ENCODE data around the gene CCL24. TPM values are rescaled to one million over a fixed set of nuclear protein-coding genes. Genes with fewer than 3 reads are reported as not detected.
A peak's percentile ranks its signal among the peaks of the same experiment; 100 is the strongest.
"Not testable (repeated sequence)": the region's sequence is repeated elsewhere in the genome, so short reads cannot be mapped to it uniquely, and the experiment has no call there.

CCL24 gene
- total RNA-seq, 2 donors from 2014 or later: 0.46 TPM; not detected in 1

DNA sequence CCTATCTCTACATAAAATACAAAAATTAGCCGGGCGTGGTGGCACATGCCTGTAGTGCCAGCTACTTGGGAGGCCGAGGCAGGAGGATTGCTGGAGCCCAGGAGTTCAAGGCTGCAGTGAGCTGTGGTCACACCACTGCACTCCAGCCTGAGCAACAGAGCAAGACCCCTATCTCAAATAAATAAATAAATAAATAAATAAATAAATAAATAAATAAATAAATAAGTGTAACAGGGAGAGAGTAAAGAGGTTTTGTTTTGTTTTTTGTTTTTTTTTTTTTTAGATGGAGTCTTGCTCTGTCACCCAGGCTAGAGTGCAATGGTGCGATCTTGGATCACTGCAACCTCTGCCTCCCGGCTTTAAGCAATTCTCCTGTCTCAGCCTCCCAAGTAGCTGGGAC, 21.0 kb downstream of the CCL24 start:
- H3K27ac Mint-ChIP-seq: not testable (repeated sequence)

GRCh38 chr7:75789361-75789924, 24.2 kb downstream of the CCL24 start:
- ATAC-seq (replicated peaks in 1 of 2) (no peak), DNase-seq (no peak)
- Mint-ChIP-seq H3K27ac (no peak overlapping the region), H3K4me3 (no peak overlapping the region), H3K36me3 (ENCODE audit: insufficient read depth in 2 of 2) (no peaks in the 10 kb centered on the region), H3K4me1 (ENCODE audit: low read depth) (no peaks in the 10 kb centered on the region), H3K9me3 (no peaks in the 10 kb centered on the region), H3K27me3 (ENCODE audit: low read depth) (no peaks in the 10 kb centered on the region)

More for the DNA sequence above, 21.0 kb downstream of the CCL24 start:
- not testable (repeated sequence) for H3K36me3 Mint-ChIP-seq (ENCODE audit: insufficient read depth in 2 of 2); H3K9me3 Mint-ChIP-seq; DNase-seq; H3K4me3 Mint-ChIP-seq; ATAC-seq (replicated peaks in 1 of 2); H3K4me1 Mint-ChIP-seq (ENCODE audit: low read depth)
- H3K27me3 Mint-ChIP-seq (ENCODE audit: low read depth): peaks cover 12% of the 10 kb centered on the region

DNA sequence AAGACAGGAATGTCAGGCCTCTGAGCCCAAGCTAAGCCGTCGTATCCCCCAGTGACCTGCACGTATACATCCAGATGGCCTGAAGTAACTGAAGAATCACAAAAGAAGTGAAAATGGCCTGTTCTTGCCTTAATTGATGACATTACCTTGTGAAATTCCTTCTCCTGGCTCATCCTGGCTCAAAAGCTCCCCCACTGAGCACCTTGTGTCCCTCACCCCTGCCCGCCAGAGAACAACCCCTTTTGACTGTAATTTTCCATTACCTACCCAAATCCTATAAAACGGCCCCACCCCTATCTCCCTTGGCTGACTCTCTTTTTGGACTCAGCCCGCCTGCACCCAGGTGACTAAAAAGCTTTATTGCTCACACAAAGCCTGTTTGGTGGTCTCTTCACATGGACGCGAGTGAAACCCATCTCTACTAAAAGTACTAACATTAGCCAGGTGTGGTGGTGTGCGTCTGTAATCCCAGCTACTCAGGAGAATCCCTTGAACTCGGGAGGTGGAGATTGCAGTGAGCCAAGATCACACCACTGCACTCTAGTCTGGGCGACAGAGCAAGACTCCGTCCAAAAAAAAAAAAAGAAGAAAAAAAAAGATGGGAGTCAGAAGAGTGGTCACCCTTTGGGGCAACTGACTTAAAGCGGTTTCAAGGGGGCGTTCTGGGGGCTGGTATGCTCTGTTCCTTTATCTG, 25.3 kb downstream of the CCL24 start:
- not testable (repeated sequence) for H3K36me3 Mint-ChIP-seq (ENCODE audit: insufficient read depth in 2 of 2); DNase-seq; H3K4me3 Mint-ChIP-seq; ATAC-seq (replicated peaks in 1 of 2); H3K27me3 Mint-ChIP-seq (ENCODE audit: low read depth); H3K27ac Mint-ChIP-seq; H3K4me1 Mint-ChIP-seq (ENCODE audit: low read depth); H3K9me3 Mint-ChIP-seq

DNA sequence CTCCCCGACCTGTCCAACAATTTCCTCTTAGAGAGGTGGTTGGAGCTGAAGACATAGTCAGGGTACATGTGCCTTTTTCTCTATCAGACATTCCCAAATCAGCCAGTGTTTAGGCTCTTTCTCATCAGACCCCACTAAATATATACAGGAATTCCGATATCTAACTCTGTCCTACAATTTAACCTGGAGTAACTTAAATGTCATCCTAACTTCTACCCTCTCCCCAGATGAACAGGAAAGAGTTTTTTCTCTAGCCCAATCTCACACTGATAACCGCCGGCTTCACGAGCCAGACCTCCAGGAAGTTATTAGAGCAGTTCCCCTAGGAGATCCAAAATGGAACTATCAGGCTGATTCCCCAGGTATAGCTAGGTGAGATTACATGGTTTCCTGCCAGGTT, 30.5 kb downstream of the CCL24 start:
- not testable (repeated sequence) for H3K9me3 Mint-ChIP-seq; DNase-seq; H3K36me3 Mint-ChIP-seq (ENCODE audit: insufficient read depth in 2 of 2); ATAC-seq (replicated peaks in 1 of 2); H3K27ac Mint-ChIP-seq; H3K4me3 Mint-ChIP-seq
- Mint-ChIP-seq H3K27me3 (ENCODE audit: low read depth) (peaks cover 45% of the 10 kb centered on the region), H3K4me1 (ENCODE audit: low read depth) (peaks cover 16% of the 10 kb centered on the region)

GRCh38 chr7:75780647-75781273, 32.8 kb downstream of the CCL24 start:
- ATAC-seq (replicated peaks in 1 of 2); H3K36me3 Mint-ChIP-seq (ENCODE audit: insufficient read depth in 2 of 2); H3K4me3 Mint-ChIP-seq; H3K9me3 Mint-ChIP-seq; DNase-seq; H3K27ac Mint-ChIP-seq: not testable (repeated sequence)
- Mint-ChIP-seq H3K27me3 (ENCODE audit: low read depth) (peaks cover 45% of the 10 kb centered on the region), H3K4me1 (ENCODE audit: low read depth) (peaks cover 39% of the 10 kb centered on the region)

- not testable (repeated sequence) for ATAC-seq (replicated peaks in 1 of 2); H3K36me3 Mint-ChIP-seq (ENCODE audit: insufficient read depth in 2 of 2); H3K9me3 Mint-ChIP-seq; H3K4me3 Mint-ChIP-seq; DNase-seq; H3K27ac Mint-ChIP-seq
- peaks cover 49% of the 10 kb centered on the region for H3K4me1 Mint-ChIP-seq (ENCODE audit: low read depth)
- H3K27me3 Mint-ChIP-seq (ENCODE audit: low read depth): peaks cover 45% of the 10 kb centered on the region
These were observed 34.1 kb downstream of the CCL24 start for GRCh38 chr7:75779516-75779915.

GRCh38 chr7:75779035-75779434, 34.6 kb downstream of the CCL24 start:
- H3K9me3 Mint-ChIP-seq; H3K4me3 Mint-ChIP-seq; H3K36me3 Mint-ChIP-seq (ENCODE audit: insufficient read depth in 2 of 2); DNase-seq; ATAC-seq (replicated peaks in 1 of 2); H3K27ac Mint-ChIP-seq: not testable (repeated sequence)
- peaks cover 45% of the 10 kb centered on the region for H3K27me3 Mint-ChIP-seq (ENCODE audit: low read depth)
- peaks cover 49% of the 10 kb centered on the region for H3K4me1 Mint-ChIP-seq (ENCODE audit: low read depth)

- DNase-seq (peak; percentile 56 to 65), ATAC-seq (replicated peaks in 1 of 2) (peak; percentile 96 to 98)
- H3K4me1 Mint-ChIP-seq (ENCODE audit: low read depth): peaks cover 61% of the 10 kb centered on the region
- no peaks in the 10 kb centered on the region for H3K36me3 Mint-ChIP-seq (ENCODE audit: insufficient read depth in 2 of 2)
- peaks cover 0 to 3% of the 10 kb centered on the region in 2 donors for H3K9me3 Mint-ChIP-seq
- peak overlapping the region; percentile 11 to 21 for H3K4me3 Mint-ChIP-seq
- H3K27ac Mint-ChIP-seq: peak overlapping the region; percentile 81
- H3K27me3 Mint-ChIP-seq (ENCODE audit: low read depth): peaks cover 25% of the 10 kb centered on the region
These were observed 37.2 kb downstream of the CCL24 start for GRCh38 chr7:75776295-75776971.

DNA sequence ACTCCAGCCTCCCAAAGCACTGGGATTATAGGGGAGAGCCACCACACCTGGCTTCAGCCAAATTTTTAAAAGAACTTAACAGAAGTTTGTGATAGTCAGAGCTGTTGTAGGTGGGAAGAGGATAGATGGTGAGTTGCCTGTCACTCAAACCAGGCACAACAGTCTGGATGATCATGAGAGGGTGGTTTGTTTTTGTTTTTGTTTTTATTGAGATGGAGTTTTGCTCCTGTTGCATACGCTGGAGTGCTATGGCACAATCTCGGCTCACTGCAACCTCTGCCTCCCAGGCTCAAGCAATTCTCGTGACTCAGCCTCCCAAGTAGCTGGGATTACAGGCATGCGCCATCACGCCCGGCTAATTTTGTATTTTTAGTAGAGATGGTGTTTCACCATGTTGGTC, 39.6 kb downstream of the CCL24 start:
- peaks cover 54% of the 10 kb centered on the region for H3K4me1 Mint-ChIP-seq (ENCODE audit: low read depth)

GRCh38 chr7:75772081-75773077, 41.2 kb downstream of the CCL24 start, which contains the start of gene CCL26:
Gene CCL26, minus strand, starts transcription at chr7:75772211. Its CDS starts 35 bp downstream, at chr7:75772176.
- Mint-ChIP-seq H3K27me3 (ENCODE audit: low read depth) (no peaks in the 10 kb centered on the region), H3K36me3 (ENCODE audit: insufficient read depth in 2 of 2) (no peaks in the 10 kb centered on the region), H3K9me3 (peaks cover 0 to 3% of the 10 kb centered on the region in 2 donors), H3K27ac (peak within 1 kb of the TSS; percentile 22), H3K4me1 (ENCODE audit: low read depth) (peaks cover 38% of the 10 kb centered on the region), H3K4me3 (no peak within 1 kb of the TSS)
- no peak for ATAC-seq (replicated peaks in 1 of 2)
- DNase-seq: no peak

More for the DNA sequence above, 39.6 kb downstream of the CCL24 start:
- ATAC-seq (replicated peaks in 1 of 2); H3K27me3 Mint-ChIP-seq (ENCODE audit: low read depth); H3K36me3 Mint-ChIP-seq (ENCODE audit: insufficient read depth in 2 of 2); DNase-seq; H3K9me3 Mint-ChIP-seq; H3K4me3 Mint-ChIP-seq; H3K27ac Mint-ChIP-seq: not testable (repeated sequence)

DNA sequence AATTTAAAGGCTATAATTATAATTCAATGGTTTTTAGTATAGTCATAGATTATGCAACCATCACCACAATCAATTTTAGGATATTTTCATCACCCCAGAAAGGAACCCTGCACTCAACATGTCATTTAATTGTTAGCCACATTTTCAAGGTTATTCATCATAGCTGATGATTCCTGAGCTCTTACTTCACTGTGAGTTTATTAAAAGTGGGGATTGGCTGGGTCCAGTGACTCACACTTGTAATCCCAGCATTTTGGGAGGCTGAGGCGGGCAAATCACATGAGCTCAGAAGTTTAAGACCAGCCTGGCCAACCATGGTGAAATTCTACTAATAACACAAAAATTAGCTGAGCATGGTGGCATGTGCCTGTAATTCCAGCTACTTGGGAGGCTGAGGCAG, 42.4 kb downstream of the CCL24 start:
- Mint-ChIP-seq H3K27ac (no peak overlapping the region), H3K9me3 (no peaks in the 10 kb centered on the region), H3K27me3 (ENCODE audit: low read depth) (no peaks in the 10 kb centered on the region), H3K4me3 (no peak overlapping the region), H3K4me1 (ENCODE audit: low read depth) (peaks cover 26% of the 10 kb centered on the region), H3K36me3 (ENCODE audit: insufficient read depth in 2 of 2) (no peaks in the 10 kb centered on the region)
- ATAC-seq (replicated peaks in 1 of 2): no peak
- no peak for DNase-seq

DNA sequence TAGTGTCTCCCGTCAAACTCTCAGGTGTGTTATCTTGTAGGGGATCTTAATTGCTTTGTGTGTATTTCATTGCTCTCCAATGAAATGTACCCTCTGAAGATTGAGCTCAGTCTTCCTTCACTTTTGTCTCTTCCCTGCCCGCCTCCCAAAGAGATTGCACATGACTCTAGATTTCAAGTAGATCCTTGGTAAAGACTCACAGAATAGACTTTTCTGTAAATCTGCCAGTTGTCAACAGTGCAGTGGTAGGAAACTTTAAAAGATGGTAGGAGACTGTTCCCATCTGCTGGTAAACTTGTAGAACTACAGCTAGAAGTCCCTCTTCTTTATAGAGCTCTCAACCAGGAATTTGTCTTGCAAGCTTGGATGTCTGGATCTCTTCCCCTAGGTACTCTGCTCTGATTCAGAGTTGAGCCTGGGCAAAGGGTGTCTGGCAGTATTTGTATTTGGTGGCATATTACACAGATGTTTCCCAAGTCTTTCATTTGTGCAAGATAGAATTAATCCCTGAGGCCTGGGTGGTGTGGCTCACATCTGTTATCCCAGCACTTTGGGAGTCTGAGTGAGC, 51.2 kb downstream of the CCL24 start:
- peak; percentile 75 to 76 for ATAC-seq (replicated peaks in 1 of 2)
- no peaks in the 10 kb centered on the region for H3K27me3 Mint-ChIP-seq (ENCODE audit: low read depth)
- H3K36me3 Mint-ChIP-seq (ENCODE audit: insufficient read depth in 2 of 2): no peaks in the 10 kb centered on the region
- no peak for DNase-seq
- no peak overlapping the region for H3K27ac Mint-ChIP-seq
- no peaks in the 10 kb centered on the region for H3K9me3 Mint-ChIP-seq
- no peak overlapping the region for H3K4me3 Mint-ChIP-seq
- no peaks in the 10 kb centered on the region for H3K4me1 Mint-ChIP-seq (ENCODE audit: low read depth)

All from activated T-cell treated with anti-CD3 and anti-CD28 coated beads, Interleukin-2, amount 50 U/mL, for 72 hours (primary cell).